ENCODE results near the gene CTSO. TPM values are rescaled to one million over a fixed set of nuclear protein-coding genes. Genes with fewer than 3 reads are reported as not detected.

The CTSO gene
- polyA plus RNA-seq, 1 donor (not counting 4 experiments of a cell fraction or from before 2014, with no cell fraction given): 3.3 TPM

DNA sequence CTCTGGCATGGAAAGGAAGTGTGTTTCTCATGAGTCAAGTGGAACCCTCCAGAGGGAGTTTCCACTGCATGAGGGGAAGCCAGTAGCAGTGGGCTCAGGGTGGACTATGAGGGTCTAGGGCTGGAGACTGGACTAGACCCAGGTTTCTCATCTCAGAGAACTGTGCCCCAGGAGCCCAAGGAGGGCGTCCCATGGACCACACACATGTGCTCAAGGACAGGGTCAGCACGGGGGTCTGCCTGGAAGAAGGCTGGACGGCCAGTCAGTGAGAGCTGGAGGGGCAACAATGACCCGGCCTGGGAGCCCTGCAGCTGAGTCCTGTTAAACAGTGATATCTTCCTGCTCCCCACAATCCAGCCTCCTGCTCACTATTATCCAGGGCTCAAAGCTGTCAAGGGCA is 5.8 kb upstream of the CTSO start:
- no peaks in the 10 kb centered on the region for H3K9me3 ChIP-seq (ENCODE audit: control insufficient read depth, low read depth, low read length)
- H3K27ac ChIP-seq (ENCODE audit: control insufficient read depth, insufficient read depth, low read length): no peak overlapping the region
- H3K9ac ChIP-seq (ENCODE audit: control insufficient read depth, extremely low read depth, insufficient read depth, low read length): no peak overlapping the region
- no peaks in the 10 kb centered on the region for H4K20me1 ChIP-seq (ENCODE audit: control insufficient read depth, extremely low read depth, insufficient read depth, low read length)
- H3K27me3 ChIP-seq (ENCODE audit: control insufficient read depth, extremely low read depth, insufficient read depth, low read length): no peaks in the 10 kb centered on the region
- FAIRE-seq (no peak), DNase-seq (ENCODE audit: low read depth, low spot score) (no peak)
- H3K36me3 ChIP-seq (ENCODE audit: control insufficient read depth in 2 of 2, extremely low read depth in 1 of 2, insufficient read depth in 2 of 2, low read length in 2 of 2): no peaks in the 10 kb centered on the region
- no peak overlapping the region for H3K4me2 ChIP-seq (ENCODE audit: control insufficient read depth, extremely low read depth, insufficient read depth, low read depth, low read length)
- H2AFZ ChIP-seq (ENCODE audit: control insufficient read depth, low read length): no peak overlapping the region
- H3K4me3 ChIP-seq (ENCODE audit: control insufficient read depth in 2 of 3, extremely low read depth in 1 of 3, insufficient read depth in 2 of 3, low read depth in 1 of 3, low read length in 3 of 3): no peak overlapping the region
- TF ChIP-seq EZH2 (IDR thresholded peaks at IDR 0.05; ENCODE audit: low read length): no peak
- TF ChIP-seq, protein P1, sequence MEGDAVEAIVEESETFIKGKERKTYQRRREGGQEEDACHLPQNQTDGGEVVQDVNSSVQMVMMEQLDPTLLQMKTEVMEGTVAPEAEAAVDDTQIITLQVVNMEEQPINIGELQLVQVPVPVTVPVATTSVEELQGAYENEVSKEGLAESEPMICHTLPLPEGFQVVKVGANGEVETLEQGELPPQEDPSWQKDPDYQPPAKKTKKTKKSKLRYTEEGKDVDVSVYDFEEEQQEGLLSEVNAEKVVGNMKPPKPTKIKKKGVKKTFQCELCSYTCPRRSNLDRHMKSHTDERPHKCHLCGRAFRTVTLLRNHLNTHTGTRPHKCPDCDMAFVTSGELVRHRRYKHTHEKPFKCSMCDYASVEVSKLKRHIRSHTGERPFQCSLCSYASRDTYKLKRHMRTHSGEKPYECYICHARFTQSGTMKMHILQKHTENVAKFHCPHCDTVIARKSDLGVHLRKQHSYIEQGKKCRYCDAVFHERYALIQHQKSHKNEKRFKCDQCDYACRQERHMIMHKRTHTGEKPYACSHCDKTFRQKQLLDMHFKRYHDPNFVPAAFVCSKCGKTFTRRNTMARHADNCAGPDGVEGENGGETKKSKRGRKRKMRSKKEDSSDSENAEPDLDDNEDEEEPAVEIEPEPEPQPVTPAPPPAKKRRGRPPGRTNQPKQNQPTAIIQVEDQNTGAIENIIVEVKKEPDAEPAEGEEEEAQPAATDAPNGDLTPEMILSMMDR (optimal IDR thresholded peaks at IDR 0.05 in 1 of 3, IDR thresholded peaks at IDR 0.05 in 1 of 3, conservative IDR thresholded peaks at IDR 0.05 in 1 of 3; ENCODE audit: extremely low read depth in 1 of 3, insufficient read depth in 2 of 3, low read length in 3 of 3): no peak
- no peaks in the 10 kb centered on the region for H3K79me2 ChIP-seq (ENCODE audit: control insufficient read depth, insufficient read depth, low read length)
- dilution Hi-C loops (cut with MboI; ENCODE audit: extremely low pct_ligation_motif_present, low sequenced_read_pairs): no loop called here
- no peaks in the 10 kb centered on the region for H3K9me1 ChIP-seq (ENCODE audit: control insufficient read depth, extremely low read depth, insufficient read depth, low read length)
- peaks cover 6% of the 10 kb centered on the region for H3K4me1 ChIP-seq (ENCODE audit: control insufficient read depth, extremely low read depth, insufficient read depth, low read length)

DNA sequence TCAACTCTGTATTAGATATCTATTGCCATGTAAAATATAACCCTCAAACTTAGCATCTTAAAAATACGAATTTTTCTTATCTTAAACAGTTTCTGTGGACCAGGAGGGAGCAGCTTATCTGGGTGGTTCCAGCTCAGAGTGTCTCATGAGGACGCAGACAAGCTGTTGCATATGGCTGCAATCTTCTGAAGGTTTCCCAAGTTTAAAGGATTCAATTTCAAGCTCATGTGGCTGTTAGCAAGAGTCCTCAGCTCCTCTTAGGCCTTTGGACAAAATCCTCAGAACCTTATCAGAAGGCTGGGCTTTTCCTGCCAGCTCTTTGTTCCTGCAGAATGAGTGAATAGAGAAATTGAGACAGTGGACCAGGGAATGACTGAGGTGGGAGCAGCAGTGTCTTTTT is 2.8 kb upstream of the CTSO start:
- Histone ChIP-seq H3K4me3 (ENCODE audit: control insufficient read depth in 2 of 3, extremely low read depth in 1 of 3, insufficient read depth in 2 of 3, low read depth in 1 of 3, low read length in 3 of 3) (no peak overlapping the region), H3K27me3 (ENCODE audit: control insufficient read depth, extremely low read depth, insufficient read depth, low read length) (no peaks in the 10 kb centered on the region), H3K9ac (ENCODE audit: control insufficient read depth, extremely low read depth, insufficient read depth, low read length) (no peak overlapping the region), H3K4me2 (ENCODE audit: control insufficient read depth, extremely low read depth, insufficient read depth, low read depth, low read length) (no peak overlapping the region), H3K27ac (ENCODE audit: control insufficient read depth, insufficient read depth, low read length) (no peak overlapping the region), H2AFZ (ENCODE audit: control insufficient read depth, low read length) (no peak overlapping the region), H3K9me3 (ENCODE audit: control insufficient read depth, low read depth, low read length) (no peaks in the 10 kb centered on the region), H3K36me3 (ENCODE audit: control insufficient read depth in 2 of 2, extremely low read depth in 1 of 2, insufficient read depth in 2 of 2, low read length in 2 of 2) (no peaks in the 10 kb centered on the region), H3K9me1 (ENCODE audit: control insufficient read depth, extremely low read depth, insufficient read depth, low read length) (no peaks in the 10 kb centered on the region), H3K4me1 (ENCODE audit: control insufficient read depth, extremely low read depth, insufficient read depth, low read length) (peaks cover 9% of the 10 kb centered on the region), H4K20me1 (ENCODE audit: control insufficient read depth, extremely low read depth, insufficient read depth, low read length) (no peaks in the 10 kb centered on the region), H3K79me2 (ENCODE audit: control insufficient read depth, insufficient read depth, low read length) (no peaks in the 10 kb centered on the region)
- FAIRE-seq: no peak
- TF ChIP-seq, protein P1 (optimal IDR thresholded peaks at IDR 0.05 in 1 of 3, IDR thresholded peaks at IDR 0.05 in 1 of 3, conservative IDR thresholded peaks at IDR 0.05 in 1 of 3; ENCODE audit: extremely low read depth in 1 of 3, insufficient read depth in 2 of 3, low read length in 3 of 3): no peak
- no peak for TF ChIP-seq EZH2 (IDR thresholded peaks at IDR 0.05; ENCODE audit: low read length)
- dilution Hi-C loops (cut with MboI; ENCODE audit: extremely low pct_ligation_motif_present, low sequenced_read_pairs): no loop called here
- no peak for DNase-seq (ENCODE audit: low read depth, low spot score)

Measured in keratinocyte (primary cell).